GM21447 (cell line): ENCODE measurements around the gene NELL2.

Experiments used
- ATAC-seq: cut with Tn5 transposase; IDR thresholded peaks from one replicate; pipeline ENCODE4 v1.9.1; 2021; ENCODE audit not compliant: unreplicated experiment

The NELL2 gene

DNA sequence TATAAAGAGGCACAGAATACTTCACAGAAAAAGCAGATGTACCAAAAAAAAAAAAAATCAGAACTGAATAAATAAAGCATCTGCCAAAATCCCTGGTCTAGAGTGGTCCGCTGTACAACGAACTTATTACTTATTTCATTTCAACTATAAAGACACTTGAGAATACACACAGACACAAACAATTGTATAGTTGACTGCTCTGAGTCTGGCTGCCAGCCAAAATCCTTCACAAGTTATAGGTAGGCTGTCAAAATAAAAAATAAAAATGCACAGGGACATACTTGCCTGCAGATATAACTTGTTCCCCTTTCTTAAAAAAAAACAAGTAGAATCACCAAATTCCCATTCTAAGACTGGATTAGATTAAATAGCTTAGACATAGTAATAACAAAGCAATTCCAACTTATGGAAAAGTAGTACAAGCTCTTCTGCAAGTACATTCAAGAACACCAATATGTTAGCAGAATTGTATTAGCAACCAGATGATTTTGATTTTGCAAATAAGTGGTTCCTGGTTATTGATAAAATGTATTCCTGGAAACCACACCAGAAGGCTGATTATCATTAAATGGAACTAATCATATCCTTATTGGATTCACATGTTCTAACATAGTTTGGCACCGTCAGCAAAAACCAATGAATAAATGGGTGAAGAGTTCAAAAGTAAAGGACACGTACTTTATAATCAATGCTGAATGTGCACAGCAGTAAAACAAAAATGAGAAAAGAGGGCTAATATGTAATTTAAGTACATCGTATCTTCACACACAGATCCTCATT lies 248.5 kb downstream of the NELL2 start:
- no peak for ATAC-seq

DNA sequence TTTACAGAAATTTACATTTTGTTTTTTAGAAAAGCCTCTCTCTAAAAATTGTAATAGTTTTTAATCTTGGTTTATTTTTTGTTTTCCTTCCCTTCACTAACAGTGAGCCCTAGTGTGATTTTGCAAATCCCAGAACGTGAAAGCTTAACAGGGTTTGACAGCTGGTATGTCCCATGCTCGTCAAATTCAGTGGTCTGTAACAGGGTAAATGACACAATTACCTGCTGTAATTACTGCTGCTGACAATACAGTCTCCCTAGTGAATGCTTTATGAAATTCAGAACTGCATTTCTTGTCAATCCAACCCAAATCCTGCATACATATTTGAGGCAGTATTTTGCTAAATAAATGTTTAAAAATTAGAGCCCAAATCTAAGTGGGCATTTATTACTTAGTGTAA lies 249.2 kb downstream of the NELL2 start:
- no peak for ATAC-seq

DNA sequence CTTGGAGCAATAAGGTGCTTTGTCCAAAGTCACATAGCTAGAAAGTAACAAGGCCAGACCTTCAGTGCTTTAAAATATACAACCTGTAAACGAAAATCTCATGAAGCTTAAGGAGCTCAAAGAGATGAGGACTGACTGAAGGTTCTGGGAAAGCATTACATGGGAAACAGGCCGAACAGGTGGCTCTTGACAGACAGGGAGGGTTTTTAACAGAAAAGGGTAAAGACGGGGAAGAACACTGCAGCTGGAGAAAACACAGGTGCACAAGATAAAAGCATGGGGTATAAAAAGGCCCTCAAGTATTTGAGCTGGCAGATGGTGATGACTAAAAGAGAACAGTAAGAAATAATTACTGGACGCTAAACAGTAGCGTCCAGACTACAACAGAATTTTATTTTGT lies 257.2 kb downstream of the NELL2 start:
- ATAC-seq, result no peak

DNA sequence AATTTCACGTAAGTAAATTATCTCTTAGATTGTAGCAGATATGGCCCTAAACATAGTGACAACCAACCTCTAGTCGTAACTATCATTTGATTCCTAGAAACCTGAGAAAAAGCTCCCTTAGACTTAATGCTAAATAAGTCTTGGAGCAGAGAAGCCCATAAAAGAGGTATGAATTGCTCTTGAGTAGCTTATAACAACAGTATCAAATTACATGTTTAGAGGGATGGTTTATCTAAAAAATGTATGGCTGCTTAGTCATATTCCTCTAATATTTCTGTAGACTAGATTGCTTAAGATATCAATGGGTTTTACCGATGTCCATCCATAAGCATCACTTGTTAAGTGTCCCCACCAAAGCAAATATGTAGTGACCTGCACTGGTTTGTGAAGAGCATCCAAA lies 259.7 kb downstream of the NELL2 start:
- no peak for ATAC-seq

DNA sequence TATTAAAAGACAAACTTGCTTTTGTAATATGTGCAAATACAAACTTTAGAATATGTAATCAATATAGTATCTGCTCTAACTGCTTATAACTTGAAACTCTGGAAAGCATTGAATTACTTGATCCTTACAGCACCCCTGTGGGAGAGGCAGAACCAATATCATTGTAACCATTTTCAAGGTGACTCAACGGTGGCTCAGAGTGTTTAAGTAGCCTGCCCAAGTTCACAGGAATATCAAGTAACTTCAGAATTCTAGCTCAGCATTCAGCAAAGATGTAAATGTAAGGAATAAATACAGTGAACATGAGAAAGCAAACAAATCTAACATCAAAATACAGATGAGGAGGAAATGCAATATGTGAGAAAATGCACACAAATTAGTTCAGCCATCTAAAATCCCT lies 264.6 kb downstream of the NELL2 start:
- ATAC-seq, result no peak

DNA sequence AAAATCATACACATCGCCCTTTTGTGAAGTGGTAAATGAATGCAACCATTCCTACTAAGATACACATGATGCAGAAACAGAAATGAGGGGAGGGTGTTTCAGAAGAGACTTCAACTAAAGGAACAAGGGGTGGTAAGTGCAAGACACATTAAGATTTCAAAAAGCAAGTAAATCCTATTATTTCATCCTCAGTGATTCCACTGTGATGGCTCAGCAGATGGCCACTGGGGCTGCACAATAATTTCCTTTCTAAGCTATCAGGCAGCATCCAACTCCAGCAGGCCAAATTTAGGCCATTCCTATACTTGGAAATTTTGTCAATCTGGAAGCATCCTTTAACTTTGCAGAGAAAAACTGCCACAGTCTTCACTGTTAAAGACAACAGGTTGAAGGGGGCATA lies 272.4 kb downstream of the NELL2 start:
- no peak for ATAC-seq

DNA sequence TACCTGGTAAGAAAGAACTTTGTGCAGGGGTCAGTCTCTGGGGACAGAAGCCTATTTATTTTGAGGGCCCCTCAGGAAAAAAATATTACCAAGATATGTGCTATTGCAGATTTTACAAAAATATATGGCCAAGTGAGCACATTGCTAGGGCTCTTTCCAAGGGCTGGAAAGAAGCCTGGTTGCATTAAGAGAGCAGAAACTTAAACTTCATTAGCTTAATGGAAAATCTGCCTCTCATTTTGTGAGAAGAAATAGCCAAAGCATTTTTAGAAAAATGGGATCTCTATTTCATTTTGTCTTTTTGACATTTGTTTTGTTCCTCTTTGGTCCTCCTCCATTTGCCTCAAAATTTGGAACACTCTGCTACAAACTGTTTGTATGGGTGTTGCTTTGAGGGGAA lies 283.5 kb downstream of the NELL2 start:
- no peak for ATAC-seq

DNA sequence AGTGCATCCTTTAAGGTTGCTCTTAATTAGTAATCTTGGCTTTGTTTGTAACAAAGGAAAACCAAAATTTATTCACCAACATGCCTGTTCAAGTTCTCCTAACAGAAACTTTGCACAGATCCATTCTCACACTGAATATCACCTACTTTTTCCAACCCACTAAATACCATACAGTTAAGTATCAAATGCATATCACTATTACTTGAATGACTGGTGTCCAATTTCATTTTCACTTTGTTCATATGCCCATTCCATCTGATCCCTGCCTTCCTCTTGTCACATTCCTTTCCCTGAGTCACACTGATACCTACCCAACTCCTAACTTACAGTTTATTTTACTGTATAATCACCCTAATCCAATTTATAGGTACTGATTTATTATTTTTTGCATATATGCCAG lies 286.4 kb downstream of the NELL2 start:
- ATAC-seq, result no peak

DNA sequence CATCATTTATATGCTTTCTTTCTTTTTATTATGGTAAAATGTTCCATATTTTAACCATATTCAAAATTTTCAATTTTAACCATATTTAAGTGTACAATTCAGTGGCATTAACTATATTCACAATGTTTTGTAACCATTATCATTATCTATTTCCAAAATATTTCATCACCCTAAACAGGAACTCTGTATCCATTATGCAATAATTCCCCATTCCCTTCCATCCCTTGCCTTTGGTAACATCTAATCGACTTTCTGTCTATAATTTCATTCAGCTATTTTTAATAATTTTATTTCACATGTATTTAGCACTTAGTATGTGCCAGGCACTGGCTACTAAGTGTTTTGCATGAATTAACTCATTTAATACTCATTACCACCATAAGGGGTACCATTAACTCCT lies 287.5 kb downstream of the NELL2 start:
- no peak for ATAC-seq

DNA sequence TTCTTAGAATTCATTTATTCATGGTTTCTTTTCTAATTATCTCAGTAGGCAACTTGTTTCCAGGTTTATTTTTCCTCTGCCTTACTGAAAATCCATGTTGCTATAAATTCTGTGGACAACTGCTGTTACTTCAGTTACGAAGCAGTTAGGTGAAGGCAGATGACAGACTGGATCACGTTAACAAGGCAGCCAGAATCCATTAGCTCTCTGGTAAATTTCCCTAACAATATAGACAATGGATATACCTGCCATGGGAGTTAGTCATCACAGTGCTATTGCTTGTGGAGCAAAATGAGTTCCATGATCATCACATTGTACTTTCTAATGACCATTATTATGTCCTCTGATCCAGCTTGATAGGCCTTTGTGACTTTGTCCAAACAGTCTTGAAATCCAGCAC lies 291.5 kb downstream of the NELL2 start:
- ATAC-seq, result no peak

DNA sequence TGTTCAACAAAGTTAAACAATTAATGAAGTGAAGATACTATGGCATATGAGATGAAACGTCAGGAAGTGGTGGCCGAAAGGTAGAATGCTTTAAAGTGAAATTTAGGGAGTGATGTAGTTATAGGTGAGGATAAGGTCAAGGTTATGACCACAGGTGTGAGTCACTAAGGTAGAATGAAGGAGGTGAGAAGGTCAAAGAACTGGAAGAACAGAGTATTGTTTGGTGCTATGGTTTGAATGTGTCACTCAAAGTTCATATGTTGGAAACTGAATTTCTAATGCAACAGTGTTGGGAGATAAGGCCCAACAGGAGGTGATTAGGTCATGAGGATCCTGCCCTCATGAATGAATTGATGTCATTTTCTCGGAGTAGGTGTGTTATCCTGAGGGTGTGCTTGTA lies 293.6 kb downstream of the NELL2 start:
- no peak for ATAC-seq

DNA sequence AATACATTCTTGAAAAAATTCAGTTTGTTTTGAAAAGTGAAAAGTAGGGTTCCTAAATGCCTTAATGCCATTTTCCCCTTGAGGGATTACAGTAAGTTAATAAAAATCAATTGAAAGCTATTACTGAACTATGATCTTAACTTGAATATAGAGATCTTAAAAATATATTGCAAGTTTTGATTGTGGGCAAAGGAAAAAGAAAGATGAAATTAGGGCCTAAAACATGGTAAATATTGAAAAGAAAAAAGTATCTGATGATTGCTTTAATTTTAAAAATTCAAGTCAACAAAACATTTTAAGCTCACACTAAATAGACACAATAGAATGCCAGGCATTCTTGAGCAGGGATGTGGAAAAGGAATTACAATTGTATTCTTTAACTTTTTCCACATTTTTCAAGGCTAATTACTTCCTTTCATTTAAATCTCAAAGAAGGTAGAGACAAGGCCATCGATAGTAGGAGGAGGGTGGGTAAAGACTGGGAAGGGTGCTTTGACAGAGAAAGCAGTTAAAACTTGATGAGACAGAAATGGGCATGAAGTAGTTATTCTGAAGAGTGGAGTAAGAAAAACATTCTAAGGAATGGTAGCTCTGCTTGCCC lies 294.4 kb downstream of the NELL2 start:
- ATAC-seq, result no peak

DNA sequence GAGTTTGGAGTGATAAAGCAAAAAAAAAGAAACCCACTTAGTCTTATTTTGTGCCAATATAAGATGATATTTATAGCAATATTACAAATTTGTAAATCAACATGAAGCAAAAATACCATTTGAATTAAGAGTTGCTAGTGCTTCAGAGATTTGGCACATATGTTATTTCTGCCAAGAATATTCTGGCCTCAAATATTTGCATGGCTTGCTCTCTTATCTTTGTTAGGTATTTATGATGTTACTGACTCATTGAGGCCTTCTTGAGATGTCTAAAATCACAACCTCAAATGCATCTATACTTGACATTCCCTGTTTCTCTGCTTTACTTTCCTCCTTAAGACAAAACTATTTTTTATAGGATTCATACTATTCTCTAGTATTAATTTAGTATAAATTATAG lies 301.5 kb downstream of the NELL2 start:
- ATAC-seq, result no peak

DNA sequence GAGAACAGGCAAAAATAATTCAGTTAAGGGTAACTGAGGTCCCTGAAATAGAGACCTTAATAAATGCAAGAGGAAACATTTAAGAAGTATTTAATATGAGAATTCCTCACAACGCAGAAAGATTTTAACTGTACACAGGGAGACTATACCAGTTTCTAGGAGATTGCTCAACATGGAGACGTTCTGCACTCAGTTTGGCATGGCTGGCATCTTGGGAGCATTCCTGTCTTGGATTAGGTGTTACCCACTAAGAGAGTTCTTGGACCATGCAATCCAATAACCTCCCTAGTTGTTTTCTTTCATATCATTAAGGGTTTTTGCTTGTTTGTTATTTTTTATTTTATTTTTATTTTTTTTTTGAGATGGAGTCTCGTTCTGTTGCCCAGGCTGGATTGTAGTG lies 302.4 kb downstream of the NELL2 start:
- ATAC-seq, result no peak

DNA sequence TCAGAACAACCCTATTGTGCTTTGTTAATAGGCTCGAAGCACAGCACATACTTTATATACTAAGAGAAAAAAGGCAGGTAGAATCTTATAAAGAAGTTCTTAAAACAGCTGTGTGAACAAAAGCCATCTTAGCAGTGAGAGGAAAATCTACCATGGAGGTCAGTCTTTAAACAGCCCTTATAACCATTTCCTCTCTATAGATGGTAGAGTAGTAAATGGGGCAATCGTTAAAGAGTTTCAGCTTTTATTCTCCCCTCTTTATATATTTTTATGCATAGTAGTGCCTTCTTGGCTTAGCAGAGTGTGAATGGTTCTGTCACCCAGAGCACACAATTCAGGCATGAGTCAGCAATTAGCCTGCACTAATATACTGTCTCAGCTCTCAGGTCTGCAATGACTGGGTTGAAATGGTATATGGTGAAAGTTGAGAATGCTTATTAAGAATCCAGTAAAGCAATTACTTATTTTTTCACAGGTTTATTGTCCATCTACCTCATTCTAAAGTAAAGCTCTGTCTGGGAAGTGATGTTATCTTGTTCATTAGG lies 305.0 kb downstream of the NELL2 start:
- ATAC-seq, result no peak

DNA sequence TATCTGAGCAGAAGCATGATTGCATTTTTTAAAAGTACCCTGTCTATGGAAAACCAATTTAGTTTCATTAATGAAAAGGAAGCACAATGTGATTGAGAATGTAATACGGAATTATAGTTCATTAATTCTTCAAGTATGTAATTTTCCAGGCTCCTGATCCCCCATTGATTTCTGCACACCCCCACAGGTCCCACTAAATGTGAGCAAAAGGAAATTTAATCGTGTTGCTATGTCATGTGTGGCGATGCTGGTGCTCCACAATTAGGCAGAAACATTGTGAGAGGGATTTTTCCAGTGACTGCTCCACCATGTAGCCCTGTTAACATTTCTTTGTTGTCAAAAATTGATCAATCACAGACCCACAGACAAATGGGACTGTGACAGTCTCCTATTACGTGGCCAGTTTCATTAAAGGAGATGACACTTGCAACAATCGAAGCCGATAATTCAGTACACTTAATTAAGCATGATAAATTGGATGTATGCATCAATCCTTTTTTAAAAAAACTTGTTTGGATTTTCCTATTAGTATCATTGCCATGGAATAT lies 306.0 kb downstream of the NELL2 start:
- ATAC-seq, result no peak

DNA sequence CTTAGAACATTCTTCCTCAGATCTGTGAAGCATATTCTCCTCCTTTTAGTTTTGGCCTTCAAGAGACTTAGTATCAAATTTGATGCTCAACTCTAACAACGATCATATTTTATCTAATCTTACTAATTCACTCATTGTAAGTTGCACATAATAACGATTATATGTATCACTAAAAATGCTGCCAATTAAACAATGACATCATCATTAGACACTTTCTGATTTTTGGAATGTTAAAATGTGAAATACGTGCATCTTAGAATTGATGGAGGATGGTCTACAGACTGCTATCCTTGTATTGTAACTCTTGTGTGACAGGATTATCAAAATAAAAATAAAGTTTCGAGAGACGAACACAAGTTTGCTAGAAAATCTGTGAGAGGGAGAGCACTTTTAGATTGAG lies 311.0 kb downstream of the NELL2 start:
- no peak for ATAC-seq

DNA sequence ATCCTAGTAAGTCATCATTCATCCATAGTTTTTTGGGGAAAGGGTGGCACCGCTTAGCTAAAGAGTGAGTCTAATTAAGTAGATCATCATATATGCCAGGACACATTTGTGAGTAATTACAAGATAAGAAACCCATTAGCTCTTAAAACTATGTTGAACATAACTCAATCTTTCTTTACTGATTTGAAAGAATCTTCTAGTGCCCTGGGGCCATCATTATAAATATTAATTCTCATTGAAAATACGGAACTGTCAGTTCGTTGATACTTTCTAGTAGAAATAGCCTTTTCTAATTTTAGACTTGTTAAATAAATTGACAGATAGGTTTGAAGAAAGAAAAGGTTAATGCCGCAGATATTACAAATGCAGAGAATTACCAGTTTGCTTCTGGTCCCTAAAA lies 312.6 kb downstream of the NELL2 start:
- no peak for ATAC-seq

DNA sequence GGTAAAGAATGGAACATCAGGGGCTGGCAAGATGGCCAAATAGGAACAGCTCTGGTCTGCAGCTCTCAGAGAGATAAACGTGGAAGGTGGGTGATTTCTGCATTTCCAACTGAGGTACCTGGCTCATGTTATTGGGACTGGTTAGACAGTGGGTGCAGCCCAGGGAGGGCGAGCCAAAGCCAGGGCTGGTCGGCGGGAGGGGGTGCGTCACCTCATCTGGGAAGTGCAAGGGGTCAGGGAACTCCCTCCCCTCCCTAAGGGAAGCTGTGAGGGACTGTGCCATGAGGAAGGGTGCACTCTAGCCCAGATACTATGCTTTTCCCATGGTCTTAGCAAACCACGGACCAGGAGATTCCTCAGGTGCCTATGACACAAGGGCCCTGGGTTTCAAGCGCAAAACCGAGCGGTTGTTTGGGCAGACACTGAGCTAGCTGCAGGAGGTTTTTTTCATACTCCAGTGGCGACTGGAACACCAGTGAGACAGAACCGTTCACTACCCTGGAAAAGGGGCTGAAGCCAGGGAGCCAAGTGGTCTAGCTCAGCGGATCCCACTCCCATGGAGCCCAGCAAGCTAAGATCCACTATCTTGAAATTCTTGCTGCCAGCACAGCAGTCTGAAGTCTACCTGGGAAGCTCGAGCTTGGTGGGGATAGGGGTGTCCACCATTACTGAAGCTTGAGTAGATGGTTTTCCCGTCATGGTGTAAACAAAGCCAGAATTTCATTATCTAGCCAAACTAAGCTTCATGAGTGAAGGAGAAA lies 317.6 kb downstream of the NELL2 start:
- no peak for ATAC-seq

DNA sequence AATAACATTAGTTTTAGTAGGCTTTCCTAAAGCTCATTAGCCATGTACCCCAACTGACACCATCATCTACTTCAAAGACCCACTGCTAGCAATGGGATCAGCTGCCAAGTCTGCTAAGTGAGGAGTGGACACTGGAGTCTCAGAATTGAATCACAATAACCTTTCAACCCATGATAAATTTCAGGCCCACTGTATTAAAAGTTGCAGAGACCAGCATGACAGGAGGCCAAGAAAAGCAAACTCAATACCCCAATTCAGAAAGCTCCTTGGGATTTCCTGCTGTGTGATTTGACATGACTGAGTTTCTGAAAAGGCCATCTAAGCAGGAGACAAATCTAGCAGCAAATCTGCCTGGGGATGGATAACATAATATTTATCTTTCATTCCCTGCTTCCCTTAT lies 320.7 kb downstream of the NELL2 start:
- no peak for ATAC-seq

DNA sequence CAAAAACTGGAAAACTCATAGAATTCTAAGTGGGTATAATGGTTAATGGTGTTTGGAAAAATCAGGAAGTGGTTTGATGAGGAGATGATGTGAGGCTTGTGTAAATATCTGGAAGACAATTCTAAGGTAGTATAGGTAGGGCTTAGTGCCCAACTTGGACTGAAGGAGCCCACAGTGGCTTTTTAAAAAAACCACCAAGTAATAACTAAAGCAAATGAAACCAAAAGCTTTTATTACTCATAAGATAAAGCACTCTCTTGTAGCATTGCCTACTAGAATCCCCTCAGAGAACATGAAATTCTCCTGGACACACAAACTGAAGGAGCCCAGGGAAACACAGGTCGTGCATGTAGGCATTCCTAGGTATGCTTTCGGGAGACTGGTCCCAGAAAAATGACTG lies 324.5 kb downstream of the NELL2 start:
- no peak for ATAC-seq

DNA sequence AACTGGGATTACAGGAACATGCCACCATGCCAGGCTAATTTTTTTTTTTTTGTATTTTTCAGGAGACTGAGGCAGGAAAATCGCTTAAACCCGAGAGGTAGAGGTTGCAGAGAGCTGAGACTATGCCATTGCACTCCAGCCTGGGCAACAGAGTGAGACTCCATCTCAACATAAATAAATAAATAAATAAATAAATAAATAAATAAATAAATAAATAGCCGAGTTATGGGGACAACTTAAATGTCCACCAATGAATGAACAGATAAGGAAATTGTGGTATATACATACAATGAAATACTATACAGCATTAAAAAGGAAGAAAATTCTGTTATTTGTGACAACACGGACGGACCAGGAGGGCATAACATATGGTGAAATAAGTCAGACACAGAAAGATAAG lies 325.7 kb downstream of the NELL2 start:
- no peak for ATAC-seq
